ENCODE data around the gene DCDC1.
"Not testable (repeated sequence)": the region's sequence is repeated elsewhere in the genome, so short reads cannot be mapped to it uniquely, and the experiment has no call there.

DCDC1 gene

DNA sequence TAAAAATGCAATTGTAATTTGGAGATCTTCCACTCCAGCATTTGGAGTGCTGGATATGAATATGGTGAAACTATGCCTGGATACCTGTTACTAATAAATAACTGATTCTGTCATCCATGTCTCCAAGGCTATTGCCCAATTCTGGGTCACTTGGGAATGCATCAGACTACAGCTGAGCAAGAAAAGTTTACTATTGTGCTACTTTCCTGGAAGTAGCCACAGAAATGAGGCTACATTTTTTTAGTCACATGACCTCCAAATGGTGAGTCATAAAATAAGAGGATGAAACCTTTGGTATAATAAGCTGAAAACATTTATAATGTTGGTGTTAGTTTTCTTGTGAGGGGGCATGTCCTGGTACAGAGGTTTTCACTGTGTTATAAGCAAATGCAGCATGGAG is 44.4 kb downstream of the DCDC1 start:
- DNase-seq: no peak

DNA sequence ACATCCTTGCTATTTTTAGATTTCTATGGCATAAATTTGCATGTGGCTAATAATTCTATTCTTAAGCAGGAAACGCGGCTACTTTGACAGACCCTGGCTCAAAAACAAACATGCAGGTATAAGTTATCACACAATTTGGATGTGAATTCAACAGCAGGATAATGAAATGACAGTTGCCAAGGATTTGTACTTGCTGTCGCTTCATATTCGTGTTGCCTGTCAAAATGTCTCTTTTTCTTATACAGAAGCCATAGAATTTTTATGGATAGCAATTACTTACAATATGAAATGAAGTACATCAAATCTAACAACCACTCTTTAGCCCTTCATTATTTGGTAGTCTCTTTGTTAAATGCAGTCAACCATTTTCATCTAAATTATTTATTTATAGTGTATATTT is 46.4 kb downstream of the DCDC1 start:
- no peak for DNase-seq

DNA sequence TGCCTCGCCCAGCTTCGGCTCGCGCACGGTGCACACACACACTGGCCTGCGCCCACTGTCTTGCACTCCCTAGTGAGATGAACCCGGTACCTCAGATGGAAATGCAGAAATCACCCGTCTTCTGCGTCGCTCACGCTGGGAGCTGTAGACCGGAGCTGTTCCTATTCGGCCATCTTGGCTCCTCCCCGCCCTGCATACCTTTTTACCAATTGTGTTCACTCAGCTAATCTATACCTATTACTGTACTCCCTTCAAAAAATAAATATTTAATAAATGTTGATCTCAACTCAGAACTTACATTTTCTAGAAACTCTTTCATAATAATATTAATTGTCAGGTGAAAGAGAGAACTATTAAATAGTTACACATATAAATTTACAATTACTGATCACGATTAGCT is 48.0 kb downstream of the DCDC1 start:
- DNase-seq: not testable (repeated sequence)

DNA sequence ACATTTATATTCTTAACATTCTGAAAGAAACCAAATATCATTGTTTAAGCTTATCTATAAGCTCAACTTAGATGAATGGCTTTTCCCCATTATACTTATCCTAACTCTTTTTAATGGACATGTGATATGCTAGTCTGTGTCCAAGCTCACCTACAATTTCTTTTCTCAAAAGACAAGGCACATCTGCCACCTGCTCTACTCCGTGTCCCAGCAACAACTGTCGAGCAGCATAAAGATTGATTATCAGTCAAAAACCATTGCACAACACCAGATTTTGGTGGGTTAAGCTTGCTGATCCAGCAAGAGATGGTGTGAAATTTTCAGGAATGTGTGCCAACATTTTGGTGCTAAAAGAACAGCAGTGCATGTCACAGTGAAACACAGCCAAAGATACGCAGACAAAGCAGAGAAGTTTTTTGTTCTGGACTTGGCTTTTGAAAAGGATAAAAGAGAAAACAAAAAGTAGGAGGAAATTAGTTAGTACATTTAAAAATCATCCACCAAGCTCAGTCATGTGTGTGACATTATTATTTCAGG is 65.8 kb downstream of the DCDC1 start:
- DNase-seq: no peak

DNA sequence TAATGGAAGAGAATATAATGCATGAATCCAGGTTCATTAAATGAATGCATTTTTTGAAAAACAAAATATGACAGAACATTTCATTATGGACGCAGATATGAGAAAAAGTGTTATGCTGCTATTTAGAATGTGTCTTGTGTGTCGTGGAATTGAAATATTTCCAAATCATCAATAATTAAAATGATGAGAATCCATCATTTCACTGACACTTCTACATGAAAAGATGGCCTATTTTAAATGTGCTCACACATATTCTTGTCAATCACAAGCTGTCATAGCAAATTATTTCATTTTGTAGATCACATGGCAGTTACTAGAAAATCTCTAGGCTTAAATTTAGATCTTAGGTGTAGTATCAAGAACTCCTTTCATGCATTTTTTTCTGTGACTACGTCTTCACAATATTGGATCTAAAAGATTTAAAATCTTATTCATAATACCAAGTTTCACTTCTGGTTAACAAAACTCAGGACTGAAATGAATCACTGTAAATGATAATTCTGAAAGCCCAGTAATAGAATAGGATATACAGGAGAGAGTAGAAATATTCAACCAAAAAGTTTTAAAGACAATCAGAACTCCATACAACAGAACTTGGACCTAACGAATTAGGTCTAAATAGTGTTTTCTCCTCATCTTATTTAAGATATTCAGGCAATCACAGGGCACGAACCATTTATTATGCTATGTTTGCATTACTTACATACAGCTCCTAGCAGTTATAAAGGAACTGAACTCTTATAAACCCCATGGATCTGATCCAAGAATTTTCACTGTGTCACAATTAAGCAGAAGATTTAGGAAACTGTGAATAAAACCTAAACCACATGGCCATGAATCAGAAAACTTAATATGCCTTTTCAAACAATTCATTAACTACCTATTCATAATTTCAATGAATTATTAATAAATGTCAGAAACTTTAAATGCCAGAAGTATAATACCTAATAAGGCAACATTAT is 67.7 kb downstream of the DCDC1 start:
- DNase-seq: no peak

DNA sequence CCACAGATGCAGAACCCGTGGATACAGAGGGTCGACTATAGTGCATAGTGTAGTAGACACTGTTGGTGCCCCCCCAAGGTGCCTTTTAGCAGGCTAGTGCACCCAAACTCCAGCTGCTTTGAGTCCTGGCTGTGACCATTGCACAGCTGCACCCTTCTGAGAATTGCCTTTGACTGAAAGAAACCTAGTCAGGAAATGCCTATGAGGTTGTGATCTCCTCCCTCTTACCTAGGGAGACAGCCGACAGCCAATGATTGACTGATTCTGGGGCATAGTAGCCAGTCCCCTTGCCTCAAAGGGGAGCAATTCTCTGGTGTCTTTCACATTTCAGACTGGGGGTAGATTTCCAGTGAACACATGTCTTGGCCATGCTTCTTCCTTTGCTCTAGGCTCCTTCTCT is 74.2 kb downstream of the DCDC1 start:
- no peak for DNase-seq

DNA sequence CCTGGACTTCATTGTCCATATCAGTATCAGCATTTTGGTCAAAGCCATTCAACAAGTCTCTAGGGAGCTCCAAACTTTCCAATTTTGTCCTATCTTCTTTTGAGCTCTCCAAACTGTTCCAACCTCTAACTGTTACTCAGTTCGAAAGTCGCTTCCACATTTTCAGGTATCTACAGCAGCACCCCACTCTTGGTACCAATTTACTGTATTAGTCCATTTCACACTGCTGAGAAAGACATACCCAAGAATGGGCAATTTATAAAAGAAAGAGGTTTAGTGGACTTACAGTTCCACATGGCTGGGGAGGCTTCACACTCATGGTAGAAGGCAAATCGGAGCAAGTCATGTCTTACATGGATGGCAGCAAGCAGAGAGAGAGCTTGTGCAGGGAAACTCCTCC is 96.0 kb downstream of the DCDC1 start:
- DNase-seq: not testable (repeated sequence)

DNA sequence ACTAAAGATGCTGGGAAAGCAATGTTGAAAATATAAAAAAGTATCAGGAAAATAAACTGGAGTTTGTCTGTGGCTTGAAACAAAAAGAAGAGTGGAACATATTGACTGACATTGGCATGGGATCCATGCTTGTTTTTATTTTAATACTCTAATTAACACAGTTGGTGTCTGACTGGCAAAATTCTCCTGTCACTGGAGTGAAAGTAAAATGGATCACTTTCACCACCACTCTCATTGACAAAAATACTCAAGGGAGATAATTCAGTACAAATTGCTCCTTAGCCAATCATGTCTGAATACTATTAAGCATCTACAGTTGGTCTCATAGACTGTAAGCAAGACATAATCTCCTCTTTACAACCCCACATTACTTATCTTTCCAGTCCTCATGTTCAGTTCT is 101.8 kb downstream of the DCDC1 start:
- no peak for DNase-seq

DNA sequence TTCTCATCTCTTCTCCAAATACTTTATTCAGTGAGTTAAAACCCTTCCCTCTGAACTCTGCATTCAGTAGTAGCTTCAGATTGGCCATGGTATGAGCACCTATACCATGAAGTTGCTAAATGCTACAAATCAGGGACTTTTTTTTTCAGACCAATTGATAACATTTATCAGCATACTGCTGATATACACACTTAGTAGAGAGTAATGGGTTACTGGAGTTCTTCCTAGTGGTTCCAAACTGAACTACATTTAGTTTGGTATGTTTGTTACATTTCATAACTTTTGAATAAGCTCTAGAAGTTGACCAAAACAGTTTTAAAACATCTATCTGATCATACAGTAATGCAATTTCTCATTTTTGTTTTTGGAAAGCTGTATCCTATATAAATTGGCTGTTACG is 104.7 kb downstream of the DCDC1 start:
- no peak for DNase-seq

DNA sequence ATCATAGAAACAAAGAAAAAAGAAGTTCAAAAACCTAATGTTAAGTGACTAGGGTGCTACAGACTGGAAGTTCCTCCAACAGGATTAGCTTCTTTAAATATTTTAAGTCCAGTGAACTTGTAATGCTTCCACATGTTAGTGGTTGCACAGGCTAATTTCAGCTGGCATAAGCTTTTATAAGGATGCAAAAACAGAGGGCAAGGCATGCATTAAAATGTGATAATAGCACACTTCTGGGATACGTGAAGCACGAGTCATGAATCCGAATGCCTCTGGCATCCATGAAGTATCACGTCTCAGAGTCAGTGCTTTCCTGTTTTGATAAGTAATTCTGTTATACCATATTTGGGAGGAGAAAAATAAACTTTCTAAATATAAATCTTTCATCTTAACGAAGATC is 106.8 kb downstream of the DCDC1 start:
- DNase-seq: no peak

DNA sequence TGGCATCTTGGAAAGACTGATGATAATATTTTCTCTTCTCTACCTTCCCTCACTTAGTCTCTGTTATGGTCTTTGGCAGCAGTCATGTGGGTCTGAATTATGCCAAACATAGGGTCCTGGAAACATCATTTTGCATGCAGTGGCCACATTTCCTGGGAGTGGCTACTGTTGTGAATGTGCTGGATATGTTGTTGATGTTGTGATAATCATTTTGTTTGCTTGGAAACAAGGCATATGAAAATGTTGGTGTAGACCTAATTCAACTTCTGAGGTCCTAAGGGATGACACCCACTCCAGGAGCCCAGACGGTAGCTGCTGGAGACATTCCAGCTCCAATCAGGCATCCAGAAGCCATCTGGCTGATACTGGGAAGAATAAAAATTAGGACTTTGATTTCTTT is 109.7 kb downstream of the DCDC1 start:
- no peak for DNase-seq

DNA sequence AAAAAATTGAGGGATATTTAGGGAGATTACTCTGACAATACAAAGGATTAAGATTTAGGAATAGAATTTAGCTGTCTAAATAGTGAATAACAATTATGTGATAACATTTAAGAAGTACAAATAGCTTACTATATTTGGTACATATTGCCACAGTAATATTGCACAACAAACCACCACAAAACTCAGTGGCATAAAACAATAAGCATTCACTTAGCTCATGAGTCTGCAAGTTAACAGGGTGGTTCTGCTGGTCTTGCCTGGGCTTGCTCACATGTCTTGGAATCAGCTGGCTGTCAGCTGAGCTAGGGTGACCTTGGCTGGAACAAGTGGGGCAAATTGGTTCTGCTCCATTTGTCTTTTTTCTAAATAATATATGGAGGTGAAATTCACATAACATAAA is 115.1 kb downstream of the DCDC1 start:
- no peak for DNase-seq

DNA sequence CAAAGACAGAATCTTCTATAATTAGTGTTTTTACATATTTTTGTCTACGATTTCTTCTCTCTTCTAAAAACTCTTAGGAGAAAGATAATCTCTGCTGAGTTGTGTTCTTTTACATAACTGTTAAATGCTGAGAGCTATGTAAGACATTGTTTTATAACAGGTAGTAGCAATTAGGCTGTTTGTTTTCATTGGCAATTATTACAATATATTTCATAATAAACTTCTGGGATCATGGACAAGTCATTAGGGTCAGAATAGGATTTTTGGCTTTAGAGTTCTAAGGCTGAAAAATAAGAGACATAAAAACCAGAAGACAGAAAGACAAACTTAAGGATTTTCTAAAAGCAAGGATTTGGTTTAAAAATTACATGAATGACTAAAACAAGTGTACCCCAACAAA is 120.8 kb downstream of the DCDC1 start:
- DNase-seq: no peak

DNA sequence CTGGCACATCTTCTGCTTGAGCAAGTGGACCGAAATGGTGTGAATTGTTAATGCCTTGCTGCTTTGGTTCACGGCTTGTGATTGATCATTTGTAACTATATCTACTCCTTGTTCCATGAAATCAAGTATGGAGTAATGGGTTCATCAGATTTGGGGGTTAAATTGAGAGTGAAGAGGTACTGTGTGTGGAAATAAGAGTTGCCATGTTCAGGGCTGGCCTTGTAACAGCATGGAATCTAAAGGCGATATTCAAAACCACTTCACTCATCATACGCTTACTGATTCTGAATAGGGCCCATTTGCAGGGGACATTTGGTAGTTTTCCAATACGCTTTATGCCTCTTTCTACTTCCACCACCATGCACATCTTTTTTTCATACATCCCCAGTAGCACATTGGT is 122.2 kb downstream of the DCDC1 start:
- no peak for DNase-seq

DNA sequence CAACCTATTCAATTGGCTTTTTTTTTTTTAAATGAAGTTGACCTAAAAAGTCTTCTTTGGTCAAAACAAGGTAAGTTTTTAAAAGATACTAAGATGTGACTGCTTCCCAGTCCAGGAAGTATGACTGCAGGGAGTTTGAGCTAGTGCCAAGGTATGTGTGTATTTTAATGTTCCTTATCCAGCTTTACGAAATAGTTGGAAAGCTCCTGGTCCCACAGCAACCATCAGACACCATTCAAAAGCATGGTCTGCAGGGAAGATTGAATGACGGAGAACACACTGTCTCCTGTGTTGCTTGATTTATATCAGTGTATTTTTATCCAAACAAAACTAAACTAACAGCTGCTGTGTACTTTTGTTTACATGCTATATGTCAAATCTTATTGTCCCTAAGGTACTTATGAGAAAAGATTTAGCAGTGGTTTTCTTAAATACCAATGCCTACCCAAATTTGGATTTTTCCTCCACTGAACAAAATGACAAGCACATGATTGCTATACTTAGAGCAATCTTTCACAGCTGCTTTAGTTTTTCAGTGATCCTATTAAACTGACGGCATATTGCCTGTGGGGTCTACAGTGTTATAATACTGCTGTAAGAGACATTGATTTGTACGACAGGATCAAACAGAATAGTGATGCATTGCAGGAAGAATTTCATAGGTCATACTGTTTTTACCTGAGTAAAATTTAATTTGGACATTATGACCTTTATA is 122.9 kb downstream of the DCDC1 start:
- DNase-seq: no peak

DNA sequence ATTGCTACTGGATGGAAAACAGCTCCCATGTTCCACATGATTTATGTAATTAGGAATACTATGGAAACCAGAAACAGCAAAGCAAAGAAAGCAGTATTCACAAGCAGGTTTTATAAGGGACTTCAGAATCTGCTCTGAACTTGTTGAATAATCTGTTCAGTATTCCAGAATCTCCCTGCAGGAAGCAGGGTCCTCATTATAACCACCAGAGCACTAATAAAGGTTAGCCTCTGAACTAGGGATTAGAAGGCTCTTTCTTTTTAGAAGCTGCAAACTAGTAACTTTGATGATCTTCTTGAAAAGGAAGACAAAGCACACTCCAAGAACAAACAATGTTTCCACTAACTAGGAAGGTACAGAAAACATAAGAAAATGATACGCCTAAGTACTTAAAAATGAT is 125.8 kb downstream of the DCDC1 start:
- DNase-seq: no peak

DNA sequence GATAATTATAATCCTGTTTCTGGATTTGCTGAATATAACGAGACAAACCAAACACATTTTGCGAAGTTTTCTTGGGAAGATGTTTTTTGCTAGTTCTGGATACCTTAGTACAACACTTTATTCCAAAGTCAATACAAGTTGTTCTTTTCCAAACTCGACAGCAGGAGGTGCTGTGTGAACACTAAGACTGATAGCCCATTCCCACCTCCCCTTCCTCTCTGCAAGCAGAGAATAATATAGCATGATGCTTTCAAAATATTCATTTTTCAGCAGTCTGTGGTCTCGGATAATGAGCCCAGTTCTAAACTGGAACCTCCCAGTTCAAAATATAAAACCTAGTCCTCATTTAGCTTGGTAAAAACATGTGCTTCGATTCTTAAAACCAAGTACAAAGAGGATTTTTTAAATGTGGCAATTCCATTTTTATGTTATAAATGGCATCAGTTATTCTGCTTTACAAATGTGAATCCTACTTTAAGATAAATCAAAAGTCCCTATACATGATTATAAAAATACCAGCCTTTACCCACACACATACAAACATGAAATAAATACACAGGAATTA is 129.1 kb downstream of the DCDC1 start:
- DNase-seq: peak; percentile 2 to 17

DNA sequence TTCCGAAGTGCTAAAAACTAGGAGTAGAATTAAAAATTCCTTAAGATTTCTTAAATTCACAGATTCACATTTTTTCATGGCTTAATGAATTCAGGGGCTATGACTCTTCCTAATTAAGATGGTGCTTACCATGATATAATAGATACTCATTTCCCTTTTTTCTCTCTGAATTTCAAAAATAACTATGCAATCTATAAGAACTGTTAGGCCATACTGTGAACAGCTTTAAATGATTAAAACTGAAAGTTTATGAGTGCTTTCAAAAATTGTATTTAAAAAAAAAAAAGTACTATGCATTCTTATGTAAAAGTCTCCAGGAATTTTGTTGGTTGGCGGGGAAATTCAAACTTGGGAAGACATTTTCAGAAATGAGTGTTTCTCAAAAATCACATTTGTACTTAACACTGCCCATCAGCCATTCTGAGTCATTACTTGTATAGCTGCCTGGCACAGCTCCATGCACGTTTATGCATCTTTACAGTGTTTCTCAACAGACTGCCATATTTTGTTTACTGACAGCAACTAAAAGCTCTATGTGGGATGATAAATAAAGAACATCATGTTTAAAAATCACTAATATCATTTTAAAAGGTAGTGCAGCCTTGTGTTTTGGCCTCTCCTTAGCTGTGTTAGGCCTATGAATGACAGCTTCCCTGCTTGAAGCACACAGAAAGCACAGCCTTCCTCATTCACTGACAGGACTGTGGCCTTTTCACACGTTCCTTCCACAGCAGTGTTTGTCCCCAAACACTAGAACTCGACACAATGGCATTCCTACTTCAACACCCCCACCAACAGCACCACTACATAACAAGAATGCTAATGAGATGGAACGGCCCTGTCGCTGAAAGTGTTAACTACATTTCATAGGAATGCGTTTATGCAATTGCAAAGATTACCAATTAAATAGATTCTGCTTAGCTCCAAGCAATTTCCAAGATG is 131.4 kb downstream of the DCDC1 start:
- no peak for DNase-seq

DNA sequence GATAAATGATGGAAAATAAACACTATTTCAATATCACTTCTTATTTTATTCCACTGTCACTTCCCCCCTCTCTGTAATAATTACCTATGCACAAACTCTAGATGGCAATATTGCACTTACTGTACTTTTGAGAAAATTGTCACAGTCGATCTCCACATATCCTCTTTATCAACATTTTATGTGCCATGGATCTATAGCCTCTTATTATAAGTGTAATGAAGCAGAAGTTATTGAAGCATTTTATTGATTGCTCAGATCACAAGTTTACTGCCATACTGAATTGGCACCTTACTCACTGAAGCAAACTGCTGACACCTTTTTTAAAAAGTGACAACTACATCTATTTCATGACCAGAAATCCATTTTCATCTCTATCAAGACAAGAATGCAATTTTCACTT is 133.4 kb downstream of the DCDC1 start:
- no peak for DNase-seq

DNA sequence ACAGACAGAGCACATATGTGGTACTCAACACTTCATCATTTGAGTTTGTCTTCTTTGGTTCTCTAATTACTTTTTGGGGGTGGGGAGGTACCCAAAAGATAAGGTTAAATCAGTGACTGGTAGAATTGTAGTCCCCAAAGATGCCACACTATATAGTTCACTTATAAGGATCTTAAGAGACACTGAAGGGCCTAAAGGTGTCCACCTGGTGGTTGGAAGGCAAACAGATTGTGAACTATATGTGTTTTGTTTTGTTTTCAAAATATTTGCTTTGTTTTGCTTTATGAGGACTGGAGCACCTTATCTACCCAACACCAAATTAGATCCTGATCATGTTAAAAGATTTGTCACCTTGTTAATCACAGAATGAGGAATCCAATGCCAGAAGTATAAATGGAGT is 136.1 kb downstream of the DCDC1 start:
- DNase-seq: no peak

DNA sequence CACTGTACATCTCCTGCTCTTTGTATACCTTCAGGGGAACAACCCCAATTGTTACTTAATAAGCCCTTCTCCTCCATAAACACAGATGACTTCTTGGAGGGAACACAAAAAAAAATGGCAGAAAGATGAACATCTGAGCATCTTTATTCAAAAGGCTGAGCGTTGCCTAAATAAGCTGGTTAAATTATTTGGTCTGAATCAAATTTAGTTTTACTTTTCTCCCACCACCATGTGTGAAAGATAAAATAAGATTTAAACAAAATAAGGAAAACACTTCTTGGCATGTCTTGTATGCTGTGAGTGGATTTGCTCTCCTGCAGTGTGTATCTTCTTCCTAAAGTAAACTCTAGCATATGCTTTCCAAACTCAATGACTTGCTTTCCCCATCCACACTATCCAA is 137.9 kb downstream of the DCDC1 start:
- no peak for DNase-seq

DNA sequence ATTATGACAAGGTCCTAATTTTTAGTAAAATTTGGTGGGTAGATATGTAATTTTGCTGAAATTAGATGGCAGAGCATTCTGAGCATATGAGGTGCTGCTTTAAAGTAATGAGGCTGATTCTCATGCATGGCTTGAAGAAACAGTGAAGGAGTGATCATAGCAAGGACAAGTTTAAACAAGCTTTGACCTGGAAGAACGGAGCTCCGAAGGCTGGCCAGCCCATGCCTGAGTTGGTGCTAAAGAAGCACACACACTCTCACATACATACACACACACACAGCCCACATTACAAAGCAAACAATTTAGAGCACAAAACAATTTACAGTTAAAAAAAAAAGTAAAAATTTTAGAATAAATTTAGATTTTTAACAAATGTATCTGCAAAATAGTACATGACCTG is 150.7 kb downstream of the DCDC1 start:
- DNase-seq: no peak

DNA sequence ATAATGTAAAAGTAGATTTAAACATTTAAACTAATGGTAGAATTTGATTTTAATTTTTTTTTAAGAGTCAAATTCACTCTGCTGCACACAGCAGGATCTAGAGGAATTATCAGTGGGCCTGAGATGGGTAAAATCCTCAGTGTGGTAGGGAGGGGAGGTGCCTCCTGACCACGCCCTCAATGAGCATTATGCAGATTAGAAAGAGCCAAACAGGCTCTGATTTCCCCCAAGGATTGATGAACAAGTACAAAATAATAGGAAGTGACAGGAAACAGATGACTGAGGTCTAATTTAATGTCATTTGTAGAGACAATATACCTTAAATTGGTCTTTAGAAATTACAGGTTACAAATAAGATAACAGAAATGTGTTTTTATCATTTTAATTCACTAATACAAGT is 155.2 kb downstream of the DCDC1 start:
- DNase-seq: no peak
